Panc1 (cell line): Measurements from ENCODE around the gene UST. TPM values are rescaled to one million over a fixed set of nuclear protein-coding genes. Genes with fewer than 3 reads are reported as not detected.

ENCODE experiments used
- ATAC-seq: fragments of 200-7000 bp; cut with Tn5 transposase; 2 replicates; pipeline ENCODE4 v1.9.1; 2020; ENCODE audit warnings: mild to moderate bottlenecking, moderate library complexity
- BruUV-seq: library from RNA; stranded (reverse); fragments of 400-500 nt; replicated peaks from 2 replicates; lab custom pipeline; 2021; lab: Mats Ljungman, UMichigan
- CTCF ChIA-PET: fragments of 300-600 bp; sonication (Branson Sonifier 250); formaldehyde crosslinking; loops from one replicate; lab custom pipeline; 2022; ENCODE audit warnings: antibody characterized with exemption; lab: Charles Lee
- POLR2A ChIA-PET: fragments of 300-600 bp; sonication (Branson Sonifier 250); formaldehyde crosslinking; loops from one replicate; lab custom pipeline; 2022; ENCODE audit warnings: antibody characterized with exemption; lab: Charles Lee
- DNase-seq: peaks from one replicate; pipeline ENCODE4 v3.0.0-alpha.2; 2010; ENCODE audit warnings: low read depth, low spot score
- H3K27ac ChIP-seq: 2 replicates; pipeline ENCODE4 v1.5.1; 2011; ENCODE audit warnings: mild to moderate bottlenecking, low read length, inconsistent platforms
- H3K27me3 ChIP-seq: fragments of 200-500 bp; sonication (Bioruptor generic); 2 replicates; pipeline ENCODE4 v1.6.0; 2014; ENCODE audit warnings: low read length, inconsistent platforms; ENCODE audit not compliant: control insufficient read depth, insufficient read depth
- H3K36me3 ChIP-seq: fragments of 200-500 bp; sonication (Bioruptor generic); 2 replicates; pipeline ENCODE4 v1.5.1; 2014; ENCODE audit warnings: inconsistent platforms, mild to moderate bottlenecking, low read length, moderate library complexity; ENCODE audit not compliant: control insufficient read depth, insufficient read depth
- H3K4me1 ChIP-seq: 2 replicates; pipeline ENCODE4 v1.5.1; 2011; ENCODE audit warnings: inconsistent platforms, mild to moderate bottlenecking, low read length, moderate library complexity; ENCODE audit not compliant: control insufficient read depth, insufficient read depth
- H3K4me3 ChIP-seq, 2 experiments: 2 replicates each; pipeline ENCODE4 v1.5.1; 2011 to 2012; ENCODE audit warnings: low read depth in 2 of 2, low read length in 2 of 2, mild to moderate bottlenecking in 2 of 2, inconsistent platforms in 1 of 2, moderate library complexity in 1 of 2
- H3K9me3 ChIP-seq: fragments of 200-500 bp; sonication (Bioruptor generic); 2 replicates; pipeline ENCODE4 v1.5.1; 2014; ENCODE audit warnings: low read depth, mild to moderate bottlenecking, inconsistent platforms, low read length, moderate library complexity; ENCODE audit not compliant: control insufficient read depth, insufficient read depth
- CTCF ChIP-seq: fragments of 450-650 bp; IDR thresholded peaks from 2 replicates; pipeline ENCODE4 v1.5.1; 2017; ENCODE audit warnings: mild to moderate bottlenecking
- POLR2AphosphoS5 ChIP-seq: IDR thresholded peaks from 2 replicates; pipeline ENCODE4 v1.6.1; 2012; ENCODE audit warnings: mild to moderate bottlenecking, low read depth, low read length, moderate library complexity
- SIN3A ChIP-seq: IDR thresholded peaks from 2 replicates; pipeline ENCODE4 v1.6.1; 2012; ENCODE audit warnings: low read depth, mild to moderate bottlenecking, low read length, moderate library complexity, borderline replicate concordance; ENCODE audit not compliant: insufficient read depth
- TCF7L2 ChIP-seq: IDR thresholded peaks from 2 replicates; pipeline ENCODE4 v1.6.1; 2011; ENCODE audit warnings: mild to moderate bottlenecking, low read depth, low read length, inconsistent platforms
- in situ Hi-C: cut with HindIII; loops from 2 replicates; pipeline ENCODE4 v1.10.0; 2016; ENCODE audit warnings: low sequenced_read_pairs, low pct_unique_long_range_greater_than_20kb
- intact Hi-C: fragments of 100-400 bp; cut with micrococcal nuclease; formaldehyde crosslinking; loops from one replicate; pipeline ENCODE4 v1.10.0; 2022; ENCODE audit not compliant: unreplicated experiment
- total RNA-seq: library from RNA; stranded (reverse); gene quantifications from one replicate; pipeline ENCODE4 v1.2.1, GENCODE V29; 2021; ENCODE audit not compliant: unreplicated experiment
- TF ChIP-seq, protein P1 (sequence below), 2 experiments: IDR thresholded peaks; 2 replicates each; pipeline ENCODE4 v1.6.1; 2011 to 2012; ENCODE audit warnings: low read depth in 2 of 2, control low read depth in 1 of 2, low read length in 1 of 2, mild to moderate bottlenecking in 1 of 2, moderate library complexity in 1 of 2; ENCODE audit not compliant: insufficient read depth in 1 of 2

UST gene
- total RNA-seq, 1 experiment from 2014 or later = 0.15 TPM

DNA sequence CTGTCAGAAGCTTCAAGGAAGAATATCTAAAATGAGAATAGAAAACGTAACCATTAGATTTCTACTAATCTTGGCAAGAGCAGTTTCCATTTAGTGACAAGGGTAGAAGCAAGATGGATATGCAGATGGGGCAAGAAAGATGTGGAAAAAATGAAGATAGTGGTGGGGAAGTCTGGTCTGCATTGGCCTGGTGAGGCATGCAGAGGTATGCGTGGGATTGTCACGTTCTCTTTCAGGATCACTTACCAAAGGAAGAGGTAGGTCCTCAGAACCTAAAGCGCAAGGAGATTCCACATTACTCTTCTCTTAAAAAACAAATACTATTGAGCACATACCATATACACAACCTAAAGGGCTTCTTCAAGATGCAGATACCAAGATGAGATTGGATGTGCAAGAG is 238.7 kb downstream of the UST start:
- Histone ChIP-seq H3K36me3 (no peaks in the 10 kb centered on the region), H3K9me3 (no peaks in the 10 kb centered on the region), H3K4me1 (no peaks in the 10 kb centered on the region), H3K27me3 (peaks cover 2% of the 10 kb centered on the region; the same call in 1 of the 2 replicates), H3K27ac (no peak overlapping the region), H3K4me3 (no peak overlapping the region)
- ChIA-PET CTCF (no interaction called here), POLR2A (no interaction called here)
- no peak for DNase-seq
- no peak for TF ChIP-seq POLR2AphosphoS5
- TF ChIP-seq, protein P1, sequence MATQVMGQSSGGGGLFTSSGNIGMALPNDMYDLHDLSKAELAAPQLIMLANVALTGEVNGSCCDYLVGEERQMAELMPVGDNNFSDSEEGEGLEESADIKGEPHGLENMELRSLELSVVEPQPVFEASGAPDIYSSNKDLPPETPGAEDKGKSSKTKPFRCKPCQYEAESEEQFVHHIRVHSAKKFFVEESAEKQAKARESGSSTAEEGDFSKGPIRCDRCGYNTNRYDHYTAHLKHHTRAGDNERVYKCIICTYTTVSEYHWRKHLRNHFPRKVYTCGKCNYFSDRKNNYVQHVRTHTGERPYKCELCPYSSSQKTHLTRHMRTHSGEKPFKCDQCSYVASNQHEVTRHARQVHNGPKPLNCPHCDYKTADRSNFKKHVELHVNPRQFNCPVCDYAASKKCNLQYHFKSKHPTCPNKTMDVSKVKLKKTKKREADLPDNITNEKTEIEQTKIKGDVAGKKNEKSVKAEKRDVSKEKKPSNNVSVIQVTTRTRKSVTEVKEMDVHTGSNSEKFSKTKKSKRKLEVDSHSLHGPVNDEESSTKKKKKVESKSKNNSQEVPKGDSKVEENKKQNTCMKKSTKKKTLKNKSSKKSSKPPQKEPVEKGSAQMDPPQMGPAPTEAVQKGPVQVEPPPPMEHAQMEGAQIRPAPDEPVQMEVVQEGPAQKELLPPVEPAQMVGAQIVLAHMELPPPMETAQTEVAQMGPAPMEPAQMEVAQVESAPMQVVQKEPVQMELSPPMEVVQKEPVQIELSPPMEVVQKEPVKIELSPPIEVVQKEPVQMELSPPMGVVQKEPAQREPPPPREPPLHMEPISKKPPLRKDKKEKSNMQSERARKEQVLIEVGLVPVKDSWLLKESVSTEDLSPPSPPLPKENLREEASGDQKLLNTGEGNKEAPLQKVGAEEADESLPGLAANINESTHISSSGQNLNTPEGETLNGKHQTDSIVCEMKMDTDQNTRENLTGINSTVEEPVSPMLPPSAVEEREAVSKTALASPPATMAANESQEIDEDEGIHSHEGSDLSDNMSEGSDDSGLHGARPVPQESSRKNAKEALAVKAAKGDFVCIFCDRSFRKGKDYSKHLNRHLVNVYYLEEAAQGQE (IDR thresholded peaks at IDR 0.05; ENCODE audit: insufficient read depth in 1 of 2, low read depth in 2 of 2, low read length in 1 of 2) = no peak
- TF ChIP-seq SIN3A = no peak
- TF ChIP-seq TCF7L2 = no peak
- TF ChIP-seq CTCF = no peak
- no TSS peak for BruUV-seq
- ATAC-seq = no peak
- intact Hi-C loops = no loop called here
- in situ Hi-C loops = no loop called here

- in situ Hi-C loops = no loop called here
- CTCF ChIA-PET = no interaction called here
- POLR2A ChIA-PET = no interaction called here
These were observed 239.8 kb downstream of the UST start for GRCh38 chr6:148986608-148987007.

More at GRCh38 chr6:148986608-148987007, 239.8 kb downstream of the UST start:
- no peak for TF ChIP-seq POLR2AphosphoS5
- TF ChIP-seq, protein P1 (IDR thresholded peaks at IDR 0.05; ENCODE audit: insufficient read depth in 1 of 2, low read depth in 2 of 2, low read length in 1 of 2) = no peak
- peaks cover 2% of the 10 kb centered on the region; the same call in 1 of the 2 replicates for H3K27me3 ChIP-seq
- no peak for ATAC-seq
- H3K4me1 ChIP-seq = no peaks in the 10 kb centered on the region
- H3K9me3 ChIP-seq = no peaks in the 10 kb centered on the region
- no peak for DNase-seq
- intact Hi-C loops = no loop called here
- H3K36me3 ChIP-seq = no peaks in the 10 kb centered on the region
- no peak overlapping the region for H3K27ac ChIP-seq
- no TSS peak for BruUV-seq
- H3K4me3 ChIP-seq = no peak overlapping the region
